ENCODE measurements around the gene GOLGA8T.
"Not testable (repeated sequence)": the region's sequence is repeated elsewhere in the genome, so short reads cannot be mapped to it uniquely, and the experiment has no call there.

GOLGA8T gene

GRCh38 chr15:30192119-30192745, 57.4 kb downstream of the GOLGA8T start:
- not testable (repeated sequence) for DNase-seq

- DNase-seq, result not testable (repeated sequence)
These were observed 58.0 kb downstream of the GOLGA8T start for GRCh38 chr15:30192892-30193291.

All from CD4-positive, alpha-beta T cell treated with Interleukin-10 for 1 hour (primary cell).